ENCODE data around the gene RHBG.

The RHBG gene

GRCh38 chr1:156402331-156403020, 33.5 kb downstream of the RHBG start:
- Histone ChIP-seq H3K27me3 (replicated peaks) (peaks cover 44% of the 10 kb centered on the region), H3K4me3 (ENCODE audit: low read depth, low read length) (no peak overlapping the region), H3K36me3 (replicated peaks) (no peaks in the 10 kb centered on the region), H3K27ac (no peak overlapping the region)
- no peak for DNase-seq
- no peak for TF ChIP-seq CTCF (IDR thresholded peaks at IDR 0.05; ENCODE audit: low read depth, low read length, missing control alignments)
- in situ Hi-C loops (cut with HindIII; ENCODE audit: low pct_ligation_motif_present, low sequenced_read_pairs) = no loop called here

GRCh38 chr1:156405670-156406069, 36.7 kb downstream of the RHBG start:
- no peak overlapping the region for H3K4me3 ChIP-seq (ENCODE audit: low read depth, low read length)
- no peak overlapping the region for H3K27ac ChIP-seq
- no peaks in the 10 kb centered on the region for H3K36me3 ChIP-seq (replicated peaks)
- no peak for DNase-seq
- H3K27me3 ChIP-seq (replicated peaks) = peaks cover 47% of the 10 kb centered on the region
- in situ Hi-C loops (cut with HindIII; ENCODE audit: low pct_ligation_motif_present, low sequenced_read_pairs) = no loop called here
- no peak for TF ChIP-seq CTCF (IDR thresholded peaks at IDR 0.05; ENCODE audit: low read depth, low read length, missing control alignments)

- in situ Hi-C loops (cut with HindIII; ENCODE audit: low pct_ligation_motif_present, low sequenced_read_pairs) = no loop called here
- DNase-seq = no peak
- Histone ChIP-seq H3K36me3 (replicated peaks) (no peaks in the 10 kb centered on the region), H3K27ac (no peak overlapping the region), H3K27me3 (replicated peaks) (peaks cover 45% of the 10 kb centered on the region), H3K4me3 (ENCODE audit: low read depth, low read length) (no peak overlapping the region)
- no peak for TF ChIP-seq CTCF (IDR thresholded peaks at IDR 0.05; ENCODE audit: low read depth, low read length, missing control alignments)
Measured at GRCh38 chr1:156406251-156406650, 37.2 kb downstream of the RHBG start.

GRCh38 chr1:156407344-156407743, 38.3 kb downstream of the RHBG start:
- TF ChIP-seq CTCF (IDR thresholded peaks at IDR 0.05; ENCODE audit: low read depth, low read length, missing control alignments) = no peak
- in situ Hi-C loops (cut with HindIII; ENCODE audit: low pct_ligation_motif_present, low sequenced_read_pairs) = no loop called here
- no peaks in the 10 kb centered on the region for H3K36me3 ChIP-seq (replicated peaks)
- peaks cover 37% of the 10 kb centered on the region for H3K27me3 ChIP-seq (replicated peaks)
- DNase-seq = no peak
- no peak overlapping the region for H3K27ac ChIP-seq
- no peak overlapping the region for H3K4me3 ChIP-seq (ENCODE audit: low read depth, low read length)

GRCh38 chr1:156407760-156408159, 38.7 kb downstream of the RHBG start:
- in situ Hi-C loops (cut with HindIII; ENCODE audit: low pct_ligation_motif_present, low sequenced_read_pairs) = no loop called here
- Histone ChIP-seq H3K27ac (no peak overlapping the region), H3K27me3 (replicated peaks) (peaks cover 34% of the 10 kb centered on the region), H3K4me3 (ENCODE audit: low read depth, low read length) (no peak overlapping the region), H3K36me3 (replicated peaks) (no peaks in the 10 kb centered on the region)
- no peak for DNase-seq
- TF ChIP-seq CTCF (IDR thresholded peaks at IDR 0.05; ENCODE audit: low read depth, low read length, missing control alignments) = no peak

- no peak for TF ChIP-seq CTCF (IDR thresholded peaks at IDR 0.05; ENCODE audit: low read depth, low read length, missing control alignments)
- Histone ChIP-seq H3K36me3 (replicated peaks) (no peaks in the 10 kb centered on the region), H3K27ac (no peak overlapping the region), H3K4me3 (ENCODE audit: low read depth, low read length) (no peak overlapping the region), H3K27me3 (replicated peaks) (peaks cover 22% of the 10 kb centered on the region)
- no peak for DNase-seq
- in situ Hi-C loops (cut with HindIII; ENCODE audit: low pct_ligation_motif_present, low sequenced_read_pairs) = no loop called here
Measured at GRCh38 chr1:156409439-156409838, 40.4 kb downstream of the RHBG start.
